DMS114 treated with DMSO at 0.1 percent for 48 hours (cell line): ENCODE measurements around the gene SCGB1C1.
"Not testable (repeated sequence)": the region's sequence is repeated elsewhere in the genome, so short reads cannot be mapped to it uniquely, and the experiment has no call there.

ENCODE experiments used
- DNase-seq: peaks from one replicate; lab custom pipeline; 2025; ENCODE audit not compliant: unreplicated experiment; lab: John Stamatoyannopoulos, UW

SCGB1C1 gene

GRCh38 chr11:192674-193128 lies at the start of gene SCGB1C1:
Gene SCGB1C1, plus strand, starts transcription at chr11:193078. Its CDS starts 22 bp downstream, at chr11:193100.
- DNase-seq: not testable (repeated sequence)

- not testable (repeated sequence) for DNase-seq
These were observed 12.6 kb upstream of the SCGB1C1 start for GRCh38 chr11:180242-180641.

- not testable (repeated sequence) for DNase-seq
These were observed 3.6 kb upstream of the SCGB1C1 start for GRCh38 chr11:189200-189783.

GRCh38 chr11:189843-190311 lies 3.0 kb upstream of the SCGB1C1 start:
- DNase-seq: not testable (repeated sequence)

GRCh38 chr11:190546-190945 lies 2.3 kb upstream of the SCGB1C1 start:
- not testable (repeated sequence) for DNase-seq

GRCh38 chr11:191490-192478 lies 1.1 kb upstream of the SCGB1C1 start:
- not testable (repeated sequence) for DNase-seq

GRCh38 chr11:193481-193880 lies 603 bp downstream of the SCGB1C1 start:
- DNase-seq: not testable (repeated sequence)

GRCh38 chr11:196786-197731 lies 4.2 kb downstream of the SCGB1C1 start:
- DNase-seq: no peak

GRCh38 chr11:197741-198235 lies 4.9 kb downstream of the SCGB1C1 start:
- no peak for DNase-seq

- no peak for DNase-seq
These were observed 5.4 kb downstream of the SCGB1C1 start for GRCh38 chr11:198236-198806.

- no peak for DNase-seq
These were observed 6.2 kb downstream of the SCGB1C1 start for GRCh38 chr11:199004-199581.

- no peak for DNase-seq
These were observed 6.9 kb downstream of the SCGB1C1 start for GRCh38 chr11:199782-200181.

GRCh38 chr11:200224-201003 lies 7.5 kb downstream of the SCGB1C1 start:
- DNase-seq: no peak

GRCh38 chr11:201966-202365 lies 9.1 kb downstream of the SCGB1C1 start:
- no peak for DNase-seq

- no peak for DNase-seq
These were observed 9.6 kb downstream of the SCGB1C1 start for GRCh38 chr11:202490-202889.

- DNase-seq: no peak
These were observed 10.4 kb downstream of the SCGB1C1 start for GRCh38 chr11:203056-203944.

- DNase-seq: no peak
These were observed 11.2 kb downstream of the SCGB1C1 start for GRCh38 chr11:203945-204586.
